Measurements from ENCODE around the gene LRRC38.

DNA sequence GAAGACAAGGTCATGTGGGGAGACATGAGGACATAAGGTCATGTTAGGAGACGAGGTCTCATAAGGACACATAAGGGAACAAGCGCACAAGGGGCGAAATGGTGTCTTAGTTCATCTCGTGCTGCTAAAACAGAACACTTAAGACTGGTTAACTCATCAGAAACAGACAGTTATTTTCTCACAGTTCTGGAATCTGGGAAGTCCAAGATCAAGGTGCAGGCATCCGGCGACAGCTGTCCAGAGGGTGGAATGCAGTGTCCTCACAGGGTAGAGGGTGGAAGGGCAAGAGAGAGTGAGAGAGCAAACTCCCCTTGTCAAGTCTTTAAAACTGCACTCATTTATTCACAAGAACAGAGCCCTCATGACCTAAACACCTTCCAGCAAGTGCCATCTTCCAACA, 35.2 kb upstream of the LRRC38 start:
- TF ChIP-seq CTCF (IDR thresholded peaks at IDR 0.05) (no peak), EZH2 (IDR thresholded peaks at IDR 0.05; ENCODE audit: borderline replicate concordance, insufficient read depth, low read depth, low read length, poor library complexity, severe bottlenecking) (no peak)

Data from B cell (primary cell).